ENCODE results near the gene NDST3. TPM values are rescaled to one million over a fixed set of nuclear protein-coding genes. Genes with fewer than 3 reads are reported as not detected.

NDST3 gene
- total and polyA plus RNA-seq, 2 of the 13 experiments (the other 11 are each of a cell fraction or from before 2014, with no cell fraction given) = not detected

DNA sequence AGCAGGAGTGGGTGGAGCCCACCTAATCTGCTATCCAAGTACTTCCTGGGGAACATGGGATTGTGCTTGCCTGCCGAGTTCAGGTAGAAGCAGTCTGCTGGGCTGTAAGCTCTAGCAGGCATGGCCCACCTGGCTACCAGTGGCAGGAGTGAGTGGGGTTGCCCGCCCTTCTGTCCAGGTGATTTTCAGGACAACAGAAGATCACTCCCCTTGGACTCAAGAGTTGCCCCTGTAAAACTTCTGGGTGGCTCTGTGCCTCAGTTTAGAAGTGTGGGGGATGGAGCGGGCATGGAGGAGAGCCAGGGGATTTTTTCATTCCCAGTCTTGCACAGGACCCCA lies 43.5 kb downstream of the NDST3 start (continued):
- TF ChIP-seq, protein P1, sequence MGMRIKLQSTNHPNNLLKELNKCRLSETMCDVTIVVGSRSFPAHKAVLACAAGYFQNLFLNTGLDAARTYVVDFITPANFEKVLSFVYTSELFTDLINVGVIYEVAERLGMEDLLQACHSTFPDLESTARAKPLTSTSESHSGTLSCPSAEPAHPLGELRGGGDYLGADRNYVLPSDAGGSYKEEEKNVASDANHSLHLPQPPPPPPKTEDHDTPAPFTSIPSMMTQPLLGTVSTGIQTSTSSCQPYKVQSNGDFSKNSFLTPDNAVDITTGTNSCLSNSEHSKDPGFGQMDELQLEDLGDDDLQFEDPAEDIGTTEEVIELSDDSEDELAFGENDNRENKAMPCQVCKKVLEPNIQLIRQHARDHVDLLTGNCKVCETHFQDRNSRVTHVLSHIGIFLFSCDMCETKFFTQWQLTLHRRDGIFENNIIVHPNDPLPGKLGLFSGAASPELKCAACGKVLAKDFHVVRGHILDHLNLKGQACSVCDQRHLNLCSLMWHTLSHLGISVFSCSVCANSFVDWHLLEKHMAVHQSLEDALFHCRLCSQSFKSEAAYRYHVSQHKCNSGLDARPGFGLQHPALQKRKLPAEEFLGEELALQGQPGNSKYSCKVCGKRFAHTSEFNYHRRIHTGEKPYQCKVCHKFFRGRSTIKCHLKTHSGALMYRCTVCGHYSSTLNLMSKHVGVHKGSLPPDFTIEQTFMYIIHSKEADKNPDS (CRISPR knock-in tag; IDR thresholded peaks at IDR 0.05) = no peak
- TF ChIP-seq, protein P2, sequence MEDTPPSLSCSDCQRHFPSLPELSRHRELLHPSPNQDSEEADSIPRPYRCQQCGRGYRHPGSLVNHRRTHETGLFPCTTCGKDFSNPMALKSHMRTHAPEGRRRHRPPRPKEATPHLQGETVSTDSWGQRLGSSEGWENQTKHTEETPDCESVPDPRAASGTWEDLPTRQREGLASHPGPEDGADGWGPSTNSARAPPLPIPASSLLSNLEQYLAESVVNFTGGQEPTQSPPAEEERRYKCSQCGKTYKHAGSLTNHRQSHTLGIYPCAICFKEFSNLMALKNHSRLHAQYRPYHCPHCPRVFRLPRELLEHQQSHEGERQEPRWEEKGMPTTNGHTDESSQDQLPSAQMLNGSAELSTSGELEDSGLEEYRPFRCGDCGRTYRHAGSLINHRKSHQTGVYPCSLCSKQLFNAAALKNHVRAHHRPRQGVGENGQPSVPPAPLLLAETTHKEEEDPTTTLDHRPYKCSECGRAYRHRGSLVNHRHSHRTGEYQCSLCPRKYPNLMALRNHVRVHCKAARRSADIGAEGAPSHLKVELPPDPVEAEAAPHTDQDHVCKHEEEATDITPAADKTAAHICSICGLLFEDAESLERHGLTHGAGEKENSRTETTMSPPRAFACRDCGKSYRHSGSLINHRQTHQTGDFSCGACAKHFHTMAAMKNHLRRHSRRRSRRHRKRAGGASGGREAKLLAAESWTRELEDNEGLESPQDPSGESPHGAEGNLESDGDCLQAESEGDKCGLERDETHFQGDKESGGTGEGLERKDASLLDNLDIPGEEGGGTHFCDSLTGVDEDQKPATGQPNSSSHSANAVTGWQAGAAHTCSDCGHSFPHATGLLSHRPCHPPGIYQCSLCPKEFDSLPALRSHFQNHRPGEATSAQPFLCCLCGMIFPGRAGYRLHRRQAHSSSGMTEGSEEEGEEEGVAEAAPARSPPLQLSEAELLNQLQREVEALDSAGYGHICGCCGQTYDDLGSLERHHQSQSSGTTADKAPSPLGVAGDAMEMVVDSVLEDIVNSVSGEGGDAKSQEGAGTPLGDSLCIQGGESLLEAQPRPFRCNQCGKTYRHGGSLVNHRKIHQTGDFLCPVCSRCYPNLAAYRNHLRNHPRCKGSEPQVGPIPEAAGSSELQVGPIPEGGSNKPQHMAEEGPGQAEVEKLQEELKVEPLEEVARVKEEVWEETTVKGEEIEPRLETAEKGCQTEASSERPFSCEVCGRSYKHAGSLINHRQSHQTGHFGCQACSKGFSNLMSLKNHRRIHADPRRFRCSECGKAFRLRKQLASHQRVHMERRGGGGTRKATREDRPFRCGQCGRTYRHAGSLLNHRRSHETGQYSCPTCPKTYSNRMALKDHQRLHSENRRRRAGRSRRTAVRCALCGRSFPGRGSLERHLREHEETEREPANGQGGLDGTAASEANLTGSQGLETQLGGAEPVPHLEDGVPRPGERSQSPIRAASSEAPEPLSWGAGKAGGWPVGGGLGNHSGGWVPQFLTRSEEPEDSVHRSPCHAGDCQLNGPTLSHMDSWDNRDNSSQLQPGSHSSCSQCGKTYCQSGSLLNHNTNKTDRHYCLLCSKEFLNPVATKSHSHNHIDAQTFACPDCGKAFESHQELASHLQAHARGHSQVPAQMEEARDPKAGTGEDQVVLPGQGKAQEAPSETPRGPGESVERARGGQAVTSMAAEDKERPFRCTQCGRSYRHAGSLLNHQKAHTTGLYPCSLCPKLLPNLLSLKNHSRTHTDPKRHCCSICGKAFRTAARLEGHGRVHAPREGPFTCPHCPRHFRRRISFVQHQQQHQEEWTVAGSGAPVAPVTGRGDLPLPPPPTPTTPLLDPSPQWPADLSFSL (CRISPR knock-in tag; IDR thresholded peaks at IDR 0.05) = no peak

DNA sequence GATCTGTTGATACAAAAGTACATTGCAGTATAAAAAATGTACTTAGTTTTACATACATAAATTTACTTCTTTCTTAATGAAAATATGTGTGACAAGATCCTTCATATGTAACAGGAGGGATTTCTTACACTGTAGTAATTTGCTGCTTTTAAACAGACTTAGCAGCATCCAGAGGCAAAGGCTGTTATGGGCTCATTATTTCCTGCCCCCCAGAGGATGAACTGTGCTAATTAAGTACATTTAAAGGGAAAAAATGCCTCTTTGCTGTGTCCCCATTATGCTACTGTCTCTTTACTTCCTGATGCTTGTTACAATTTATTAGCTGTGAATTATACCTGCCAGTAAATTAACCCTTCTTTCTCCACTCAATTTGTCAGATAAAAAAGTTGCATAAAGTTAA lies 47.1 kb downstream of the NDST3 start:
- Histone ChIP-seq H2AFZ (ENCODE audit: low read length) (no peak overlapping the region), H3K27ac (ENCODE audit: extremely low read length, insufficient read depth, low read length) (no peak overlapping the region), H3K27me3 (ENCODE audit: control insufficient read depth in 1 of 2, insufficient read depth in 2 of 2, low read length in 2 of 2) (no peaks in the 10 kb centered on the region), H3K4me1 (ENCODE audit: insufficient read depth, low read length) (no peaks in the 10 kb centered on the region), H3K4me3 (replicated peaks in 1 of 3; ENCODE audit: insufficient read depth in 1 of 3, low read depth in 2 of 3, low read length in 3 of 3) (no peak overlapping the region), H3K36me3 (replicated peaks in 1 of 2; ENCODE audit: control insufficient read depth in 1 of 2, insufficient read depth in 2 of 2, low read length in 2 of 2) (no peaks in the 10 kb centered on the region), H3K9me3 (ENCODE audit: low read length) (no peaks in the 10 kb centered on the region), H4K20me1 (ENCODE audit: insufficient read depth, low read length) (no peaks in the 10 kb centered on the region), H3K9ac (ENCODE audit: insufficient read depth, low read depth, low read length) (no peak overlapping the region), H3K79me2 (ENCODE audit: insufficient read depth, low read length) (no peaks in the 10 kb centered on the region), H3K4me2 (ENCODE audit: low read depth, low read length) (no peak overlapping the region)
- intact Hi-C loops (cut with micrococcal nuclease; ENCODE audit: unreplicated experiment) = no loop called here
- ATAC-seq (no peak), FAIRE-seq (no peak), DNase-seq (ENCODE audit: low spot score) (no peak)
- no TSS peak for BruUV-seq (replicated peaks)
- in situ Hi-C loops (cut with HindIII; ENCODE audit: extremely low pct_ligation_motif_present, low pct_unique_long_range_greater_than_20kb) = no loop called here
- ChIA-PET POLR2A (no interaction called here), CTCF (ENCODE audit: low intra/inter-chr PET ratio, low total read pairs) (no interaction called here)
- TF ChIP-seq ZNF878 (CRISPR knock-in tag; IDR thresholded peaks at IDR 0.05) (no peak), GLI4 (CRISPR knock-in tag; IDR thresholded peaks at IDR 0.05; ENCODE audit: borderline replicate concordance) (no peak), ZNF296 (CRISPR knock-in tag; conservative IDR thresholded peaks at IDR 0.05) (no peak), CREM (IDR thresholded peaks at IDR 0.05) (no peak), CREM (CRISPR knock-in tag; IDR thresholded peaks at IDR 0.05) (no peak), CBFB (CRISPR knock-in tag; IDR thresholded peaks at IDR 0.05) (no peak), ZNF549 (CRISPR knock-in tag; IDR thresholded peaks at IDR 0.05) (no peak), ZNF207 (IDR thresholded peaks at IDR 0.05; ENCODE audit: borderline replicate concordance) (no peak)
- TF ChIP-seq, protein P3, sequence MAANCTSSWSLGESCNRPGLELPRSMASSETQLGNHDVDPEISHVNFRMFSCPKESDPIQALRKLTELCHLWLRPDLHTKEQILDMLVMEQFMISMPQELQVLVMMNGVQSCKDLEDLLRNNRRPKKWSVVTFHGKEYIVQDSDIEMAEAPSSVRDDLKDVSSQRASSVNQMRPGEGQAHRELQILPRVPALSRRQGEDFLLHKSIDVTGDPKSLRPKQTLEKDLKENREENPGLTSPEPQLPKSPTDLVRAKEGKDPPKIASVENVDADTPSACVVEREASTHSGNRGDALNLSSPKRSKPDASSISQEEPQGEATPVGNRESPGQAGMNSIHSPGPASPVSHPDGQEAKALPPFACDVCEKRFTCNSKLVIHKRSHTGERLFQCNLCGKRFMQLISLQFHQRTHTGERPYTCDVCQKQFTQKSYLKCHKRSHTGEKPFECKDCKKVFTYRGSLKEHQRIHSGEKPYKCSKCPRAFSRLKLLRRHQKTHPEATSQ (CRISPR knock-in tag; IDR thresholded peaks at IDR 0.05; ENCODE audit: borderline replicate concordance) = no peak
- TF ChIP-seq, protein P4, sequence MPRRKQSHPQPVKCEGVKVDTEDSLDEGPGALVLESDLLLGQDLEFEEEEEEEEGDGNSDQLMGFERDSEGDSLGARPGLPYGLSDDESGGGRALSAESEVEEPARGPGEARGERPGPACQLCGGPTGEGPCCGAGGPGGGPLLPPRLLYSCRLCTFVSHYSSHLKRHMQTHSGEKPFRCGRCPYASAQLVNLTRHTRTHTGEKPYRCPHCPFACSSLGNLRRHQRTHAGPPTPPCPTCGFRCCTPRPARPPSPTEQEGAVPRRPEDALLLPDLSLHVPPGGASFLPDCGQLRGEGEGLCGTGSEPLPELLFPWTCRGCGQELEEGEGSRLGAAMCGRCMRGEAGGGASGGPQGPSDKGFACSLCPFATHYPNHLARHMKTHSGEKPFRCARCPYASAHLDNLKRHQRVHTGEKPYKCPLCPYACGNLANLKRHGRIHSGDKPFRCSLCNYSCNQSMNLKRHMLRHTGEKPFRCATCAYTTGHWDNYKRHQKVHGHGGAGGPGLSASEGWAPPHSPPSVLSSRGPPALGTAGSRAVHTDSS (CRISPR knock-in tag; conservative IDR thresholded peaks at IDR 0.05) = no peak
